Body of pancreas (tissue), 4 donors: ENCODE data around the gene SCFD2.

ENCODE experiments used
- CTCF ChIP-seq, 7 experiments: fragments of 450-650 bp in 4 of 7; fragments of 200-600 bp in 3 of 7; sonication (generic) in 3 of 7; IDR thresholded peaks; one replicate each; pipeline ENCODE4 v1.5.1; 2016 to 2019; ENCODE audit warnings: antibody characterized with exemption in 7 of 7
- POLR2A ChIP-seq, 3 donors: fragments of 450-650 bp; IDR thresholded peaks; one replicate each; pipeline ENCODE4 v1.6.1; 2016; ENCODE audit warnings: antibody characterized with exemption in 3 of 3, mild to moderate bottlenecking in 2 of 3

- TF ChIP-seq POLR2A (IDR thresholded peaks at IDR 0.05) (no peak), CTCF (IDR thresholded peaks at IDR 0.05) (no peak)
Measured at GRCh38 chr4:53067125-53067802, 298.6 kb downstream of the SCFD2 start.
